GM23248 (cell line): ENCODE results near the gene GCGR.

Experiments
- EZH2 ChIP-seq: fragments of 200-600 bp; sonication (generic); IDR thresholded peaks from 2 replicates; pipeline ENCODE4 v1.6.1; 2018; ENCODE audit warnings: antibody characterized with exemption, mild to moderate bottlenecking; ENCODE audit not compliant: insufficient read depth, poor library complexity, severe bottlenecking
- EZH2phosphoT487 ChIP-seq: fragments of 200-600 bp; sonication (generic); IDR thresholded peaks from 2 replicates; pipeline ENCODE4 v1.6.1; 2018; ENCODE audit warnings: antibody characterized with exemption, moderate library complexity, mild to moderate bottlenecking, low read depth; ENCODE audit not compliant: insufficient read depth

GRCh38 chr17:81810892-81811704 is 7.1 kb downstream of the GCGR start:
- no peak for TF ChIP-seq EZH2
- TF ChIP-seq EZH2phosphoT487, result no peak
